SK-N-MC (cell line): ENCODE results near the gene RBL1.

ENCODE experiments used
- EZH2 ChIP-seq: fragments of 200-600 bp; sonication (generic); IDR thresholded peaks from one replicate; pipeline ENCODE4 v1.6.1; 2017; ENCODE audit warnings: antibody characterized with exemption
- FOXP2 ChIP-seq: optimal IDR thresholded peaks from 2 replicates; pipeline ENCODE3; 2011; ENCODE audit warnings: mild to moderate bottlenecking, moderate library complexity; ENCODE audit not compliant: insufficient read depth; ENCODE audit errors: extremely low read length, control extremely low read depth
- POLR2AphosphoS5 ChIP-seq: IDR thresholded peaks from 2 replicates; pipeline ENCODE4 v1.6.1; 2012; ENCODE audit warnings: mild to moderate bottlenecking, low read depth, low read length, borderline replicate concordance

DNA sequence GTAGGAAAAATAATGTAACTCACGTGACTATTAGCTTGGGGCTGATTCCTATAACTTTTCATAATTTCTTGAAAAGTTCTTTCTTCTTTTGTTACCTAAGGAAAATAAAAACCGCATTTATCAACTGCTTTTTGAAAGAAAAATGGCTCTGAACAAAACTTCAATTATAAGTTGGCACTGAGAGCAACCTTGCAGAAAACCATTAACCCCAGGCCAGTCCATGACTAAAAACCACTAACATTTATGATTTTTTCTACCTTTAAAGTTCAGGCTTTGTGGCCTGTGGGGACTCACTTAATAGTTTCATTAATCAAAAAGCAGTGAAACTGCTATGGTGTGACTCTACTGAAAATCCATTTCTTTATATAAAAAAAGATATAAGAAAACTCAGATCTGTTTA is 75.2 kb downstream of the RBL1 start:
- TF ChIP-seq POLR2AphosphoS5: no peak
- no peak for TF ChIP-seq EZH2
- TF ChIP-seq FOXP2: no peak
